ENCODE measurements around the gene CCN6. TPM values are rescaled to one million over a fixed set of nuclear protein-coding genes. Genes with fewer than 3 reads are reported as not detected.

CCN6 gene
- total and polyA plus RNA-seq, 2 donors (not counting 1 experiment from before 2014, with no cell fraction given) = not detected

- no peak for TF ChIP-seq EZH2 (IDR thresholded peaks at IDR 0.05; ENCODE audit: borderline replicate concordance, insufficient read depth, low read depth, low read length, poor library complexity, severe bottlenecking)
- no peak for TF ChIP-seq CTCF (IDR thresholded peaks at IDR 0.05)
- no peak overlapping the region for H3K4me3 ChIP-seq (ENCODE audit: control extremely low read depth in 1 of 5, extremely low read depth in 1 of 5, insufficient read depth in 1 of 5, low read depth in 2 of 5, low read length in 4 of 5)
- no peak overlapping the region for H3K27ac Mint-ChIP-seq
- POLR2A ChIA-PET = no interaction called here
- no peak overlapping the region for H3K9ac ChIP-seq (ENCODE audit: low read length)
- H3K9me3 ChIP-seq (ENCODE audit: control extremely low read depth in 1 of 3, control insufficient read depth in 2 of 3, insufficient read depth in 1 of 3, low read length in 2 of 3) = no peaks in the 10 kb centered on the region
- H3K27ac ChIP-seq (ENCODE audit: low read length in 2 of 2) = no peak overlapping the region
- CTCF ChIA-PET = interaction anchor here (1.0 kb wide), 1 partner anchor 326 kb away, joined by 4 read pairs; no protein-coding TSS in a partner anchor
- intact Hi-C loops (cut with micrococcal nuclease) = no loop called here
- no peak overlapping the region for H3K4me3 Mint-ChIP-seq
- no peaks in the 10 kb centered on the region for H3K79me2 ChIP-seq (ENCODE audit: control insufficient read depth, insufficient read depth, low read length)
- no peaks in the 10 kb centered on the region for H3K36me3 ChIP-seq (replicated peaks in 1 of 2; ENCODE audit: control extremely low read depth in 1 of 2, control insufficient read depth in 1 of 2, extremely low read depth in 1 of 2, insufficient read depth in 2 of 2, low read length in 1 of 2)
- peaks cover 20% of the 10 kb centered on the region for H3K27me3 Mint-ChIP-seq
- DNase-seq (no peak), ATAC-seq (ENCODE audit: low read depth) (no peak)
- H3K4me1 Mint-ChIP-seq = no peaks in the 10 kb centered on the region
- WGBS (ENCODE audit: insufficient coverage) = 87% methylated on average over 3 of the region's 4 CpGs
- no peaks in the 10 kb centered on the region for H3K4me1 ChIP-seq (ENCODE audit: control insufficient read depth in 2 of 2, insufficient read depth in 2 of 2, low read length in 2 of 2)
- H3K4me2 ChIP-seq (replicated peaks; ENCODE audit: low read depth, low read length, poor library complexity, severe bottlenecking) = no peak overlapping the region
- no peaks in the 10 kb centered on the region for H3K27me3 ChIP-seq (replicated peaks in 1 of 4; ENCODE audit: control extremely low read depth in 1 of 4, control insufficient read depth in 3 of 4, insufficient read depth in 4 of 4, low read length in 3 of 4)
- H3K9me3 Mint-ChIP-seq (ENCODE audit: insufficient read depth) = no peaks in the 10 kb centered on the region
- H4K20me1 ChIP-seq (ENCODE audit: control insufficient read depth, insufficient read depth, low read length, poor library complexity, severe bottlenecking) = no peaks in the 10 kb centered on the region
- H2AFZ ChIP-seq (ENCODE audit: insufficient read depth, low read depth, low read length, poor library complexity, severe bottlenecking) = no peak overlapping the region
Measured at GRCh38 chr6:112036088-112036637, 17.7 kb upstream of the CCN6 start.

- no peak overlapping the region for H3K4me3 Mint-ChIP-seq
- H3K9me3 Mint-ChIP-seq (ENCODE audit: insufficient read depth) = no peaks in the 10 kb centered on the region
- WGBS (ENCODE audit: insufficient coverage) = 96% methylated on average over 7 of the region's 8 CpGs
- Histone ChIP-seq H3K9me3 (ENCODE audit: control extremely low read depth in 1 of 3, control insufficient read depth in 2 of 3, insufficient read depth in 1 of 3, low read length in 2 of 3) (no peaks in the 10 kb centered on the region), H3K4me3 (ENCODE audit: control extremely low read depth in 1 of 5, extremely low read depth in 1 of 5, insufficient read depth in 1 of 5, low read depth in 2 of 5, low read length in 4 of 5) (no peak overlapping the region), H2AFZ (ENCODE audit: insufficient read depth, low read depth, low read length, poor library complexity, severe bottlenecking) (no peak overlapping the region), H3K27me3 (replicated peaks in 1 of 4; ENCODE audit: control extremely low read depth in 1 of 4, control insufficient read depth in 3 of 4, insufficient read depth in 4 of 4, low read length in 3 of 4) (no peaks in the 10 kb centered on the region), H3K36me3 (replicated peaks in 1 of 2; ENCODE audit: control extremely low read depth in 1 of 2, control insufficient read depth in 1 of 2, extremely low read depth in 1 of 2, insufficient read depth in 2 of 2, low read length in 1 of 2) (no peaks in the 10 kb centered on the region), H3K27ac (ENCODE audit: low read length in 2 of 2) (no peak overlapping the region), H4K20me1 (ENCODE audit: control insufficient read depth, insufficient read depth, low read length, poor library complexity, severe bottlenecking) (no peaks in the 10 kb centered on the region), H3K79me2 (ENCODE audit: control insufficient read depth, insufficient read depth, low read length) (no peaks in the 10 kb centered on the region), H3K4me1 (ENCODE audit: control insufficient read depth in 2 of 2, insufficient read depth in 2 of 2, low read length in 2 of 2) (peaks cover 0 to 3% of the 10 kb centered on the region in 2 donors), H3K4me2 (replicated peaks; ENCODE audit: low read depth, low read length, poor library complexity, severe bottlenecking) (no peak overlapping the region), H3K9ac (ENCODE audit: low read length) (no peak overlapping the region)
- ChIA-PET CTCF (no interaction called here), POLR2A (no interaction called here)
- TF ChIP-seq CTCF (IDR thresholded peaks at IDR 0.05) (no peak), EZH2 (IDR thresholded peaks at IDR 0.05; ENCODE audit: borderline replicate concordance, insufficient read depth, low read depth, low read length, poor library complexity, severe bottlenecking) (no peak)
- H3K4me1 Mint-ChIP-seq = peaks cover 3% of the 10 kb centered on the region
- ATAC-seq (ENCODE audit: low read depth) (no peak), DNase-seq (no peak)
- intact Hi-C loops (cut with micrococcal nuclease) = no loop called here
- peaks cover 15% of the 10 kb centered on the region for H3K27me3 Mint-ChIP-seq
- H3K27ac Mint-ChIP-seq = no peak overlapping the region
Measured at GRCh38 chr6:112037783-112038216, 16.1 kb upstream of the CCN6 start.
